ENCODE results near the gene NEGR1.

The NEGR1 gene

GRCh38 chr1:71587961-71588360 is 694.4 kb downstream of the NEGR1 start:
- in situ Hi-C loops (cut with MboI; ENCODE audit: low sequenced_read_pairs) = no loop called here

GRCh38 chr1:71586030-71586429 is 696.3 kb downstream of the NEGR1 start:
- in situ Hi-C loops (cut with MboI; ENCODE audit: low sequenced_read_pairs) = no loop called here

GRCh38 chr1:71583756-71584155 is 698.6 kb downstream of the NEGR1 start:
- in situ Hi-C loops (cut with MboI; ENCODE audit: low sequenced_read_pairs) = no loop called here

GRCh38 chr1:71582673-71583072 is 699.7 kb downstream of the NEGR1 start:
- in situ Hi-C loops (cut with MboI; ENCODE audit: low sequenced_read_pairs) = no loop called here

GRCh38 chr1:71577451-71578131 is 704.7 kb downstream of the NEGR1 start:
- in situ Hi-C loops (cut with MboI; ENCODE audit: low sequenced_read_pairs) = no loop called here

- in situ Hi-C loops (cut with MboI; ENCODE audit: low sequenced_read_pairs) = no loop called here
Observed at GRCh38 chr1:71572038-71572437, 710.3 kb downstream of the NEGR1 start.

- in situ Hi-C loops (cut with MboI; ENCODE audit: low sequenced_read_pairs) = no loop called here
Observed at GRCh38 chr1:71566413-71566812, 715.9 kb downstream of the NEGR1 start.

GRCh38 chr1:71565831-71566230 is 716.5 kb downstream of the NEGR1 start:
- in situ Hi-C loops (cut with MboI; ENCODE audit: low sequenced_read_pairs) = no loop called here

GRCh38 chr1:71565262-71565661 is 717.1 kb downstream of the NEGR1 start:
- in situ Hi-C loops (cut with MboI; ENCODE audit: low sequenced_read_pairs) = no loop called here

- in situ Hi-C loops (cut with MboI; ENCODE audit: low sequenced_read_pairs) = no loop called here
Observed at GRCh38 chr1:71562298-71562697, 720.0 kb downstream of the NEGR1 start.

GRCh38 chr1:71561729-71562128 is 720.6 kb downstream of the NEGR1 start:
- in situ Hi-C loops (cut with MboI; ENCODE audit: low sequenced_read_pairs) = no loop called here

- in situ Hi-C loops (cut with MboI; ENCODE audit: low sequenced_read_pairs) = no loop called here
Observed at GRCh38 chr1:71561206-71561605, 721.1 kb downstream of the NEGR1 start.

- in situ Hi-C loops (cut with MboI; ENCODE audit: low sequenced_read_pairs) = no loop called here
Observed at GRCh38 chr1:71559880-71560279, 722.5 kb downstream of the NEGR1 start.

GRCh38 chr1:71557138-71557537 is 725.2 kb downstream of the NEGR1 start:
- in situ Hi-C loops (cut with MboI; ENCODE audit: low sequenced_read_pairs) = no loop called here

- in situ Hi-C loops (cut with MboI; ENCODE audit: low sequenced_read_pairs) = no loop called here
Observed at GRCh38 chr1:71548398-71548890, 733.9 kb downstream of the NEGR1 start.

GRCh38 chr1:71542155-71542554 is 740.2 kb downstream of the NEGR1 start:
- in situ Hi-C loops (cut with MboI; ENCODE audit: low sequenced_read_pairs) = no loop called here

GRCh38 chr1:71533950-71534349 is 748.4 kb downstream of the NEGR1 start:
- in situ Hi-C loops (cut with MboI; ENCODE audit: low sequenced_read_pairs) = no loop called here

- in situ Hi-C loops (cut with MboI; ENCODE audit: low sequenced_read_pairs) = no loop called here
Observed at GRCh38 chr1:71532343-71532742, 750.0 kb downstream of the NEGR1 start.

- in situ Hi-C loops (cut with MboI; ENCODE audit: low sequenced_read_pairs) = no loop called here
Observed at GRCh38 chr1:71526824-71527223, 755.5 kb downstream of the NEGR1 start.

GRCh38 chr1:71522721-71523120 is 759.6 kb downstream of the NEGR1 start:
- in situ Hi-C loops (cut with MboI; ENCODE audit: low sequenced_read_pairs) = no loop called here

GRCh38 chr1:71521655-71522264 is 760.6 kb downstream of the NEGR1 start:
- in situ Hi-C loops (cut with MboI; ENCODE audit: low sequenced_read_pairs) = no loop called here

GRCh38 chr1:71511505-71511904 is 770.8 kb downstream of the NEGR1 start:
- in situ Hi-C loops (cut with MboI; ENCODE audit: low sequenced_read_pairs) = no loop called here

- in situ Hi-C loops (cut with MboI; ENCODE audit: low sequenced_read_pairs) = no loop called here
Observed at GRCh38 chr1:71510725-71511124, 771.6 kb downstream of the NEGR1 start.

Measured in HL-60/S4 treated with phorbol 12-myristate 13-acetate at 8.2 ng/mL for 4 days and 3 days (cell line).